Measurements from ENCODE around the gene MMP11. TPM values are rescaled to one million over a fixed set of nuclear protein-coding genes. Genes with fewer than 3 reads are reported as not detected.

The MMP11 gene
- total RNA-seq, 1 donor from 2014 or later, result 28.8 TPM

- Mint-ChIP-seq H3K36me3 (ENCODE audit: unreplicated experiment) (peaks cover 3% of the 10 kb centered on the region), H3K4me3 (ENCODE audit: unreplicated experiment) (no peak overlapping the region), H3K9me3 (ENCODE audit: unreplicated experiment) (peaks cover 7% of the 10 kb centered on the region), H3K27me3 (ENCODE audit: unreplicated experiment) (peaks cover 18% of the 10 kb centered on the region), H3K4me1 (ENCODE audit: low read depth, unreplicated experiment) (peaks cover 10% of the 10 kb centered on the region), H3K27ac (ENCODE audit: unreplicated experiment) (no peak overlapping the region)
- no peak for TF ChIP-seq CTCF (IDR thresholded peaks at IDR 0.05; ENCODE audit: partially characterized antibody, unreplicated experiment)
- DNase-seq, result no peak
These were observed 3.2 kb downstream of the MMP11 start for GRCh38 chr22:23775779-23776375.

GRCh38 chr22:23777776-23778576 lies 5.3 kb downstream of the MMP11 start:
- H3K36me3 Mint-ChIP-seq (ENCODE audit: unreplicated experiment), result peaks cover 3% of the 10 kb centered on the region
- DNase-seq, result no peak
- H3K27me3 Mint-ChIP-seq (ENCODE audit: unreplicated experiment), result peaks cover 20% of the 10 kb centered on the region
- no peak for TF ChIP-seq CTCF (IDR thresholded peaks at IDR 0.05; ENCODE audit: partially characterized antibody, unreplicated experiment)
- no peak overlapping the region for H3K27ac Mint-ChIP-seq (ENCODE audit: unreplicated experiment)
- peaks cover 7% of the 10 kb centered on the region for H3K9me3 Mint-ChIP-seq (ENCODE audit: unreplicated experiment)
- peaks cover 12% of the 10 kb centered on the region for H3K4me1 Mint-ChIP-seq (ENCODE audit: low read depth, unreplicated experiment)
- H3K4me3 Mint-ChIP-seq (ENCODE audit: unreplicated experiment), result no peak overlapping the region

GRCh38 chr22:23778577-23778900 lies 5.9 kb downstream of the MMP11 start:
- Mint-ChIP-seq H3K4me3 (ENCODE audit: unreplicated experiment) (no peak overlapping the region), H3K27me3 (ENCODE audit: unreplicated experiment) (peaks cover 16% of the 10 kb centered on the region), H3K9me3 (ENCODE audit: unreplicated experiment) (peaks cover 1% of the 10 kb centered on the region), H3K36me3 (ENCODE audit: unreplicated experiment) (peaks cover 3% of the 10 kb centered on the region), H3K4me1 (ENCODE audit: low read depth, unreplicated experiment) (peaks cover 7% of the 10 kb centered on the region), H3K27ac (ENCODE audit: unreplicated experiment) (no peak overlapping the region)
- TF ChIP-seq CTCF (IDR thresholded peaks at IDR 0.05; ENCODE audit: partially characterized antibody, unreplicated experiment), result no peak
- DNase-seq, result no peak

- H3K27ac Mint-ChIP-seq (ENCODE audit: unreplicated experiment), result no peak overlapping the region
These were observed 6.4 kb downstream of the MMP11 start for GRCh38 chr22:23779083-23779482.

More at GRCh38 chr22:23779083-23779482, 6.4 kb downstream of the MMP11 start:
- peaks cover 16% of the 10 kb centered on the region for H3K27me3 Mint-ChIP-seq (ENCODE audit: unreplicated experiment)
- H3K4me1 Mint-ChIP-seq (ENCODE audit: low read depth, unreplicated experiment), result peaks cover 7% of the 10 kb centered on the region
- no peak for DNase-seq
- TF ChIP-seq CTCF (IDR thresholded peaks at IDR 0.05; ENCODE audit: partially characterized antibody, unreplicated experiment), result no peak
- H3K9me3 Mint-ChIP-seq (ENCODE audit: unreplicated experiment), result peaks cover 1% of the 10 kb centered on the region
- no peak overlapping the region for H3K4me3 Mint-ChIP-seq (ENCODE audit: unreplicated experiment)
- peaks cover 3% of the 10 kb centered on the region for H3K36me3 Mint-ChIP-seq (ENCODE audit: unreplicated experiment)

All from glutamatergic neuron (in vitro differentiated cells).